ENCODE data around the gene CST7. TPM values are rescaled to one million over a fixed set of nuclear protein-coding genes. Genes with fewer than 3 reads are reported as not detected.

Gene CST7
- total and polyA plus RNA-seq, 10 of the 15 experiments (the other 5 are each of a cell fraction or from before 2014, with no cell fraction given): 0.69 TPM; not detected in 9

GRCh38 chr20:24989162-24989561, 40.1 kb downstream of the CST7 start (continued):
- no peak for TF ChIP-seq IRF3 (IDR thresholded peaks at IDR 0.05)
- TF ChIP-seq SMAD1 (IDR thresholded peaks at IDR 0.05; ENCODE audit: low read depth, partially characterized antibody): no peak
- no peak for TF ChIP-seq SUPT20H (IDR thresholded peaks at IDR 0.05; ENCODE audit: borderline replicate concordance, control insufficient read depth, low read depth, low read length)
- TF ChIP-seq EP300 (IDR thresholded peaks at IDR 0.05; ENCODE audit: borderline replicate concordance in 1 of 2, control insufficient read depth in 1 of 2, low read depth in 2 of 2, low read length in 2 of 2): no peak
- no peak for TF ChIP-seq ZBTB40 (IDR thresholded peaks at IDR 0.05; ENCODE audit: borderline replicate concordance)
- no peak for TF ChIP-seq WRNIP1 (IDR thresholded peaks at IDR 0.05; ENCODE audit: borderline replicate concordance, low read depth, low read length)
